IPS-15b (cell line): ENCODE data around the gene ATG16L2.

Experiments used
- H3K27me3 ChIP-seq: one replicate; pipeline ENCODE4 v1.6.1; 2013; ENCODE audit warnings: low read length; ENCODE audit not compliant: control insufficient read depth, insufficient read depth
- H3K36me3 ChIP-seq: one replicate; pipeline ENCODE4 v1.6.1; 2013; ENCODE audit warnings: low read length; ENCODE audit not compliant: control insufficient read depth, insufficient read depth
- H3K4me1 ChIP-seq: one replicate; pipeline ENCODE4 v1.6.1; 2013; ENCODE audit warnings: mild to moderate bottlenecking, low read length; ENCODE audit not compliant: control insufficient read depth, insufficient read depth
- H3K4me3 ChIP-seq: one replicate; pipeline ENCODE4 v1.5.1; 2013; ENCODE audit warnings: low read depth, low read length
- H3K9ac ChIP-seq: one replicate; pipeline ENCODE4 v1.6.1; 2013; ENCODE audit warnings: low read depth, mild to moderate bottlenecking, low read length
- H3K9me3 ChIP-seq: one replicate; pipeline ENCODE4 v1.6.1; 2013; ENCODE audit warnings: mild to moderate bottlenecking, low read length; ENCODE audit not compliant: control insufficient read depth, insufficient read depth

Gene ATG16L2

DNA sequence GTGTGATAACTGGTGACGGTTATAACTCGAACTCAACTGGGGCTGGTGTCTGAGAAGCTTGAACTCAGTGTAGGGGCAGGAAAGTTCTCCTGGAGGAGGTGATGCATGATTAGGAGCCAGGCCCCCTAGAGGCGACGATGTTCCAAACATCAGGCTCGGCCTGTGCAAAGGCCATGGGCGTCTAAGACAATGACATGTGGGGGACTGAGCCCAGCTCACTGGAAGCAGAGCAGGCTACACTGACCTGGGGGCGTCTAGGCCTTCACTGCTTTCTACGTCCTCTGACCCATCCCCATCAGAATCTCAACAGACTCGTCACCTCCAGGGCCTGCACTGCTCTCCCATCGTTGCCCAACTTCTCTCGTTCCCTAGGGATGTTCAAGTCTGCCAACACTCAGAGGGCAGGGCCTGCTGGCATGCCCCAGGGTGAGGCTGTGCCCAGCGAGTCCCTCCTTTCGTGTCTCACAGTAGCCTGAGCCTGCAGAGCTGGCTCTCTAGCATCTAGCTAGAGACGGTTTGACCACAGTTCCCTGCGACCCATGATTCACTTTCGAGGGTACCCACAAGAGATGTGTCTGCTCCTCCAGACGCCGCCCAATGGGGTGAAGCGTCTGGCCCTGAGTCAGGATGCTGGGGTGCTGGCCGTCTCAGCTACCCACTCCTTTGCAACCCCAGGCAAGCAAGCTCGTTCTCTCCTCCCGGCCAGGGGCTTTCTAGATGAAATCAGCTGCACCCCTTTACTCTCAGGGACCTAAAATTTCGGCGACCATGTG is 1.1 kb upstream of the ATG16L2 start:
- Histone ChIP-seq H3K27me3 (no peaks in the 10 kb centered on the region), H3K36me3 (no peaks in the 10 kb centered on the region), H3K4me3 (peak overlapping the region; percentile 91), H3K9me3 (no peaks in the 10 kb centered on the region), H3K4me1 (peaks cover 3% of the 10 kb centered on the region), H3K9ac (peak overlapping the region; percentile 54)

DNA sequence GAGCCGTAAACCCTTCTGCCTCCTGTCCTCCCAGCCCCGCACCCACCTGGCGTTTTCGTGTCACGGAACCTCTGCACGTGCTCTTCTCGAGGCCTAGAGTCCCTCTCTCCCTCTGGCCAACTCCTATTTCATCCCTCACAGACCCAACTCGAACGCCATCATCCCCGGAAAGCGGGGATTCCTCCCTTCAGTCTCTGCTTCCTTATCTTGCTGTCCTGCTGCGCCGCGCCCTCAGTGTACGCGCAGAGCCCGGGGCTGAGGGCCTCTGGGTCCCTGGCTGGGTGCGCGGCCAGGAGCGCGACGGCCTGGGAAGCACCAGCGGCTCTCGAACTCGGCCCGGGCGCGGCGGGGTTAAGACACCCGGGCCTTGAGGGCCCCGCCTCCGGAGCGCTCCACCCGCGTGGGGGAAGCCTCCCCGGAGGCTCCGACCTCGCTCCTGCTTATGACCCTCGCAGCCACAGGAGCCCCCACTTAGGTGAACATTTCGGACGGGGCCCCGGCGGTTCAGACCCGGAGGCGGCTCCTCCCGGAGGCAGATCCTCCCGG is 398 bp upstream of the ATG16L2 start:
- Histone ChIP-seq H3K27me3 (no peaks in the 10 kb centered on the region), H3K9ac (peak overlapping the region; percentile 96), H3K4me1 (peaks cover 3% of the 10 kb centered on the region), H3K4me3 (peak overlapping the region; percentile 91), H3K9me3 (no peaks in the 10 kb centered on the region), H3K36me3 (no peaks in the 10 kb centered on the region)

DNA sequence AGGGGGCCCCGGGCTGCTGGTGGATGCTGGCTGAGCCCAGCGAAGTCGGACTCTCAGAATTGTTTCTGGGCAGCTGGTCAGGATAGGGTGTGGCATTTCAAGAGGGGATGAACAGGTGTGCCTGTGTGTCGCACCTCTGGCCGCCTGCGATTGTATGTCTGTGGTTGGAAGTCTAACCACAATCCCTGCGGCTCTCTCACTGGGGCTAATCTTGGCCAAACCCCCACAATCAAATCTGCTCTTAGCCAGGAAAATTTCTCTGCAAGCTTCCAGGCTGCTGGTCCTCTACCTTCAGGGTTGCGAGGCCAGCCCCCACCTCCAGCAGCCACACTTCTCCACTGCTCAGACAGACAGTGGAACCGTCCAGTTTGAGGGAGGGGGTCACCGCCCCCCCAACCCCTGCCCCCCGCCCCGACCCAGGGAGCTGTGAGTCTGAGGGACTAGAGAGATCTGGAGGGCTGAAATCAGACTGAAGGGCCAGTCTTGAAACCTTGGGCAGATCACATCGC is 953 bp downstream of the ATG16L2 start:
- Histone ChIP-seq H3K27me3 (no peaks in the 10 kb centered on the region), H3K4me3 (peak overlapping the region; percentile 91), H3K9ac (no peak overlapping the region), H3K9me3 (no peaks in the 10 kb centered on the region), H3K4me1 (peaks cover 3% of the 10 kb centered on the region), H3K36me3 (no peaks in the 10 kb centered on the region)

DNA sequence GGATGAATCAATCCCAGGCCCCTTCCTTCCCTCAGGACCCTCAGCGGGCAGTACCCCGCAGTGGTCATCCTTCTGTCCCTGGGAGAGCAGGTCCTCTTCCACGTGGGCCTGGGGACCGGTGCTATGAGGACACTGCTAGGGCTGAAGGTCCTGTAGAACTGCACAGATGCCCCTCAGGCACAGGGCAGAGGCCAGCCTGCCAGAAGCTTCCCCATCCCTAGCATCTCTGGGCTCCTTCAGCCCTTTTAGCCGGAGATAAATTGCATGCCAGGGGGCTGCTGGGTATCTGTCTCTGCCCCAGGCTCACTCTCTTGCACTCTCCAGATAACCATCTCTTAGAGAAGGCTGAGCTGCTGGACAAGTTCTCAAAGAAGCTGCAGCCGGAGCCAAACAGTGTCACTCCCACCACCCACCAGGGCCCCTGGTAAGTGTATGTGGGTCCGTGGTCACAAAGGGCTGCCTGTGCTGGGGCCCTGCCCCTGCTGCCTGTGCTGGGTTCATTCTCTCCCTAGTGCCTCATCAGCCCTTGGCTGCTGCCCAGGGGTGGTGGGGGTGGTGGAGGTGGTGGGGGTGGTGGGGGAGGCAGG is 2.3 kb downstream of the ATG16L2 start:
- H3K4me1 ChIP-seq: peaks cover 3% of the 10 kb centered on the region
- no peak overlapping the region for H3K9ac ChIP-seq
- no peaks in the 10 kb centered on the region for H3K36me3 ChIP-seq
- H3K27me3 ChIP-seq: no peaks in the 10 kb centered on the region
- H3K4me3 ChIP-seq: no peak overlapping the region
- no peaks in the 10 kb centered on the region for H3K9me3 ChIP-seq

DNA sequence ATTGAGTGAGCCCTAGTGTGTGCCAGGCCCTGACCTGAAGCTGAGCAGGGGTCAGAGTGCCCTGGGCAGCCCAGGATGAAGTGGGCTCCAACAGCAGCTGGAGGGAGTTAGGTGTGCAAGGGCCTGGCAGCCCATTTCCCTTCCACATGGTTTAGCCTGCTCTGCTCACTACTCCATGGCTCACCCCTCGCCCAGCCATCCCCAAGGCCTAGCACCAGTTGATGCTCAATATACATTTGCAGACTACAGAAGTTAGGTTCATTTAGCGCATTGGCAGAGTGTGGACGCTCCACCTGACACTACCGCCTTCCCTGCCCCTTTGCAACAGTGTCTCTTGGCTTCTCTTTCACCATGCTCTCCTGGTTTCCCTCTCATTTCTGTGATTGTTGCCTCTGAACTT is 3.8 kb downstream of the ATG16L2 start:
- Histone ChIP-seq H3K4me1 (no peaks in the 10 kb centered on the region), H3K9me3 (no peaks in the 10 kb centered on the region), H3K4me3 (no peak overlapping the region), H3K9ac (no peak overlapping the region), H3K27me3 (peaks cover 4% of the 10 kb centered on the region), H3K36me3 (no peaks in the 10 kb centered on the region)

DNA sequence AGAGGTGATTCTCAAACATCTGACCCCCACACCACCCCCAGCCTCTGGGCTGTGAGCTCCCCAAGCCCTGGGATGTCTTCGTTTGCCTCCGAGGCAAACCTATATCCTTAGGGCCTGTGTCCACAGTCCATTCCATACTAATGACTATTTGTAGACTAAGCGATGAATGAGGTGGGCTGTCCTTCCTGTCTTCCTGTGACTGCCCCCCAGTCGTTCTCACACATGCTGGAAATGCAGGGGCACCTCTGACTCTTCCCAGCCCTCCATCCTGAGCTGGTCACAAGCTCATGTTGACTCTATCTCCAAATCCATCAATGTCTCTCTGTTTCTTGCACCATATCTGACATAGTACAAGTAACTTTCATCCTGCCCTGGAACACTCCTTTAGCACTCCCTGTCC is 4.8 kb downstream of the ATG16L2 start:
- Histone ChIP-seq H3K27me3 (peaks cover 8% of the 10 kb centered on the region), H3K9ac (no peak overlapping the region), H3K9me3 (no peaks in the 10 kb centered on the region), H3K4me3 (no peak overlapping the region), H3K36me3 (no peaks in the 10 kb centered on the region), H3K4me1 (no peaks in the 10 kb centered on the region)

DNA sequence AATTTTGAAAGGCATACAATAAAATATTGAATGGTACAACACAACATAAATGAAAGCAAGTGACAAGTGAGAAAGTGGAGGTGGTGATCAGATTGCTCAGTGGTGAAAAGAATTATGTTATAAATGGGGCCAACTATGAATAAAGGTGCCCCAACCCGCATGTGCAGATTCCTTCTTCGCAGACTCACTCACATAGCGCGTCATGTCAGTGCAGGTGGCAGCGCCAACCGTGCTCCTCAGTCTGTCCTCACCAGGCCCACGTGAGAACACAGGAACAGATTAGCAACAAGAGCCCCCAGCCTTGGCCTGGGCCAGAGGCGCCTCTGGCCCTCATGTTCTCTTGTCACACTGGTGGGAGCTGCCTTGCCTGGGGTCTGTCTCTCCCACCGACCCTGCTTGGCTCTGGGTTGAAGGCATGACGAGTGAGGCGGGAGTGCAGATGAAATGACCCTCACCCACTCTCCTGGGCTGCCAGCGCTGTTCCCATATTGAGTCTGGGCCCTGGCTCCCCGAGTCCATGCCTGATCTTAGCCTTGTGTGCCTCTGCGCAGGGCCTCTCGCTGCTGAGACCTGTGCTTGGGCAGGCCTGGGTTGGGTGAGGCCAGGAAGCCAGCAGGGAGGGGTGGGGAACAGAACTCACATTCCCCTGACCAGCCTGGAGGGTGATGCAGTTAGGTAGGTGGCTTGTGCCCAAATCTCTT is 6.4 kb downstream of the ATG16L2 start:
- Histone ChIP-seq H3K9me3 (no peaks in the 10 kb centered on the region), H3K4me3 (peak overlapping the region; percentile 78), H3K4me1 (no peaks in the 10 kb centered on the region), H3K9ac (no peak overlapping the region), H3K36me3 (no peaks in the 10 kb centered on the region), H3K27me3 (peaks cover 8% of the 10 kb centered on the region)

DNA sequence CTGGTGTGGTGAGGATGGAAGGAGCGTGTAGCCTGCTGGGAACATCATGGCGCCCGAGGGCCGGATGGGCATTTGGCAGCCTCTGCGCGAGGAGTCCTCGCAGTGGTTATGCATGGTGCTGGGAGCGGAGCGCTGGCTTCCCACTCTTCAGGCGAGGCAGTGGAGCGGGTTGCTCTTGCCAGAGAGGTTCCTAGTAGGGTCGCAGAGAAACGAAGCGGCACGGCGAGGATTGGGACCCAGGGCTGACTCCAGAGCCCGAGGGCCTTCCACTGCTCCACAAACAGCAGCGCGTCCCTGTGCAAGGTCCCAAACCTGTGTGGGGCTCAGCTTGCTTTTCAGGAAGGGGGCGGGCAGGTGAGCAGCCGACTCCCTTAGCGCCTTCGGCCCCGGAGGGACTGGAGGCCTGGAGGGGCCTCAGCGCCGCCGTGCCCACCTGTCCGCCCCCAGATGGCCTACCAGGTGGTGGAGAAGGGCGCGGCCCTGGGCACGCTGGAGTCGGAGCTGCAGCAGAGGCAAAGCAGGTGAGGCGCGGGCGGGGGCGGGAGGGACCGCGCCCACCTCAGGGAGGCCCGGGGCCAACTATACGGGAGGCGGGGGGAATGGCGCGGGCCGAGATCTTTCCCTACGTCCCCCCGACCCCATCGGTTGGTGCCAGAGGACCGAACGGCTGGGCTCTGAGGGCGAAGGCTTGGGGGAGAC is 7.2 kb downstream of the ATG16L2 start:
- H3K4me1 ChIP-seq: no peaks in the 10 kb centered on the region
- H3K4me3 ChIP-seq: peak overlapping the region; percentile 78
- no peaks in the 10 kb centered on the region for H3K36me3 ChIP-seq

DNA sequence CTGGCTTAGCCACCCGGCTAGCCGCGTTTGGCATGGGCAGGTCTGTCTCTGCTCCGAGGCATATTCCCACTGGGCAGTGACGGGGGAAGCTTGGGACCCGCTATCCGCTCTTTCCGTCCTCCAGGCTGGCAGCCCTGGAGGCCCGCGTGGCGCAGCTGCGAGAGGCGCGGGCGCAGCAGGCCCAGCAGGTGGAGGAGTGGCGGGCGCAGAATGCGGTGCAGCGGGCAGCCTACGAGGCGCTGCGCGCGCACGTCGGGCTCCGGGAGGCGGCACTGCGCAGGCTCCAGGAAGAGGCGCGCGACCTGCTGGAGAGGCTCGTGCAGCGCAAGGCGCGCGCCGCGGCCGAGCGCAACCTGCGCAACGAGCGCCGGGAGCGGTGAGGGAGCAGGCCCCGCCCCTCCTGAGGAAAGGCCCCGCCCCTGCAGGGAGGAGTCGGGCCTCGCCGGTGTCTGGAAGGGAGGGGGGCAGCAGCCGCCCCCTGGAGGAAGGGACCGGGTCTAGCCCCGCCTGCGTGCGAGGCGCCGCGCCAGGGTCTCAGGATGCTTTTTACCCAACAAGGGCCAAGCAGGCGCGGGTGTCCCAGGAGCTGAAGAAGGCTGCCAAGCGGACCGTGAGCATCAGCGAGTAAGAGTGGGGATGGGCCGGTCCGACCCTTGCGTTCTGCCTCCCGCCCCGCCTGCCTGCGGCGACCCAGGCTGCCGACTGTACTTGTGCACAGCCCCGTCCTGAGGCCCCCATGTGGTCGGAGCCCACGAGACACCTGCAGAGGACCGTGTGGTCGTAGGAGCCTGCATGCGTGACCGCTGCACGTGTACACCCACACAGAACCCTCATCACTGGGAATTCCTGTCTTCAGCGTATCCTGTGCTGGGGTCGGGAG is 7.9 kb downstream of the ATG16L2 start:
- no peaks in the 10 kb centered on the region for H3K36me3 ChIP-seq
- H3K27me3 ChIP-seq: peaks cover 8% of the 10 kb centered on the region
- no peaks in the 10 kb centered on the region for H3K9me3 ChIP-seq
- peak overlapping the region; percentile 70 for H3K9ac ChIP-seq
- peak overlapping the region; percentile 78 for H3K4me3 ChIP-seq
- H3K4me1 ChIP-seq: no peaks in the 10 kb centered on the region

More for the DNA sequence above, 7.2 kb downstream of the ATG16L2 start:
- no peaks in the 10 kb centered on the region for H3K9me3 ChIP-seq
- H3K9ac ChIP-seq: peak overlapping the region; percentile 70
- H3K27me3 ChIP-seq: peaks cover 8% of the 10 kb centered on the region

DNA sequence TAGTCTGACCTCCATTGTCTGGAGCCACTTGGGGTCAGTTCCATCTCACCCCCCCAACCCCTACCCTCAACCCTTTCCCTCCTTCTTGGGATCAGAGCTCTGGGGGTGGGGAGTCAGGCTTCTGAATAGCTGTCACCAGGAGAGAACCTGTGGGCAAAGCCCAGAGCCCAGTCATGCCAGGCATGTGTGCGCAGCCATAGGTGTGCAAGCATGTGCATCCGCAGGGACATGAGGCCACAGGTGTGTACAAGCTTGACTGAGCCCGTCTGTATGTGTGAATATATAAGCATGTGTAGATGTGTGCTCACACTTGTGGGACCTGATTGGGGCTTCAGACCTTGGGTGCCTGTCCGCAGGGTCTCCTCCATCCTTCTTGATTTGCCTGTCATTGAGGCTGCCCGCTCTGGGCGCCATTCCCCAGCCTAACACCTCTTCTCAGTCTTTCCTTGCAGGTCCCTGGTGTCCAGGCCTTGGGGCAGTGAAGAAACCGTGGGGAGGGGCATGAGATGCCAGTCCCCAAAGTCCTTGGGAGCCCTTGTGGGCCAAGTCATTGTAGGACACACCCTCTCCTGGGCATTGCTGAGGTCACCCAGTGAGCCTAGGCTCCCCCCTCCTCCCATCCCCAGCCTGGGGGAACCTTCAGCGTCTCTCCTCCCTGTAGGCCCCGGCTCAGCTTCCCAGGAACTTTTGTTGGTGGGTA is 9.0 kb downstream of the ATG16L2 start:
- Histone ChIP-seq H3K9me3 (no peaks in the 10 kb centered on the region), H3K4me3 (no peak overlapping the region), H3K36me3 (peaks cover 1% of the 10 kb centered on the region), H3K4me1 (no peaks in the 10 kb centered on the region), H3K27me3 (peaks cover 8% of the 10 kb centered on the region), H3K9ac (no peak overlapping the region)
